HG02938 (cell line): ENCODE data around the gene MCM9.
"Not testable (repeated sequence)": the region's sequence is repeated elsewhere in the genome, so short reads cannot be mapped to it uniquely, and the experiment has no call there.

ENCODE experiments used
- ATAC-seq: cut with Tn5 transposase; IDR thresholded peaks from one replicate; pipeline ENCODE4 v1.9.1; 2021; ENCODE audit warnings: mild to moderate bottlenecking, moderate library complexity; ENCODE audit not compliant: unreplicated experiment

The MCM9 gene

GRCh38 chr6:118869350-118869749 lies 65.6 kb downstream of the MCM9 start:
- no peak for ATAC-seq

DNA sequence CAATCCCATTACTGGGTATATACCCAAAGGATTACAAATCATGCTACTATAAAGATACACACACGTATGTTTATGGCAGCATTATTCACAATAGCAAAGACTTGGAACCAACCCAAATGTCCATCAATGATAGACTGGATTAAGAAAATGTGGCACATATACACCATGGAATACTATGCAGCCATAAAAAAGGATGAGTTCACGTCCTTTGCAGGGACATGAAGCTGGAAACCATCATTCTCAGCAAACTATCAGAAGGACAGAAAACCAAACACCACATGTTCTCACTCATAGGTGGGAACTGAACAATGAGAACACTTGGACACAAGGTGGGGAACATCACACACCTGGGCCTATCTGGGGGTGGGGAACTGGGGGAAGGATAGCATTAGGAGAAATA lies 66.1 kb downstream of the MCM9 start:
- not testable (repeated sequence) for ATAC-seq

DNA sequence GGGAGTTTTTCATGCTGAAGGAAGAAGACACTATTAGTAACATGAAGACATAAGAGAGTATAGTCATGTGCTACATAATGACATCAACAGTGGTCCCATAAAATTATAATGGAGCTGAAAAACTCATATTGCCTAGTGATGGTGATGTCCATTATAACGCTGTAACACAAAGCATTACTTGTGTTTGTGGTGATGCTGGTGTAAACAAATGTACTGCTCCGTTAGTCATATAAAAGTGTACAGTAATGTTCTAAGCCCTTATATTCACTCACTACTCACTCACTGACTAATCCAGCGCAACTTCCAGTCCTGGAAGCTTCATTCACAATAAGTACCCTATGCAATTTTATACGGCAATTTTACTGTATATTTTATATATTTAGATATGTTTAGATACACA lies 67.8 kb downstream of the MCM9 start:
- ATAC-seq = no peak

GRCh38 chr6:118865100-118865391 lies 69.9 kb downstream of the MCM9 start:
- no peak for ATAC-seq

DNA sequence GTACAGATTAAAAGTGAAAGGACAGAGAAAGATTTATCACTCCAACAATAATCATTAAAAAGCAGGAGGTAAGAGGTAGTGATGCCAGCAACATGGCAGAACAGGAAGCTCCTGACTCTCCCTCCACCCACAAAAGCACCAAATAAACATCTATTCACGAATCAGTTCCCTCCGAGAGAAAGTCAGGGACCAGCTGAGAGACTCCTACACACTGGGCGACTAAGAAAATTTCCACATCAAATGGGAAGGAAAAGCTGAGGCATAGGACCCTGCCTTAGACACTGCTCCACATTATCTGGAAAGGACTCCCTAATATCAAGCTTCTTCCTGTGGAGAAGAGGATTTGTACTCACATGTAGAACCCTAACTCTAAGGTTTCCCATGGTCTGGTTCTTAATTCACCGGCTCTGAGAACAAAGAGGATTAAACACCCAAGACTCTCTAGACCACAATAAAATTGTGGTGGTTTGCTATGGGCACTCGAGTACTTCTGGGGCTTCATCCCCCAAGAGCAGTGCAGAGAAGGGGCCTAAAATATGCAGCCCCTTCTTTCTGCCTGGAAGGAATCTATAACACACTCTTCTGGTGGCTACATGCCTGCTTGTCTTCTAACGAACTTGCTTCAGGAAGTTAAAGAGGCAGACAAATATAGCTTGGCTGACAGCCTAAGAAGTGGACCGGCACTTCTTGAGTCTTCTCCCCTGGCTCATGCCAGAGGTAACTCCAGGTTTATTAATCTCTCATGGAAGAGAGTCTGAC lies 70.4 kb downstream of the MCM9 start:
- no peak for ATAC-seq

GRCh38 chr6:118862443-118862842 lies 72.5 kb downstream of the MCM9 start:
- ATAC-seq = no peak

DNA sequence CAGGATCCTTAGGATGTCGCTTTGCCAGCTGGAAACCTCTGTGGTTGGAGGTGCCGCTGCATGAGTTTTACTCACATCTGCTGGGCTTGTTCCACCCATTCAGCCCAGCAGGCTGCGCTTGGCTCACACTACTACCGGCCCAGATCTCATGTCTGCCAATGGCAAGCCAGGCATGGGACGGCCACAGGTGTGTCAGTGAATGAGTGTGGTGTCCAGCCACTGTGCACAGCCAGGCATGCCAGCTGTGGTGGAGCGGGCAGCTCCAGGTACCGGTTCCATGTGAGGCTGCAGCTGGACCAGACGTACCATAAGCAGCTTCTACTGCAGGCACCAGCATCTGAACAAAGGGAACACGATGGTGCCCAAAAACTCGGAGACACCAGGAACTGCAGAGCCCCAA lies 74.1 kb downstream of the MCM9 start:
- ATAC-seq = no peak

- no peak for ATAC-seq
Observed at GRCh38 chr6:118860363-118860762, 74.6 kb downstream of the MCM9 start.

DNA sequence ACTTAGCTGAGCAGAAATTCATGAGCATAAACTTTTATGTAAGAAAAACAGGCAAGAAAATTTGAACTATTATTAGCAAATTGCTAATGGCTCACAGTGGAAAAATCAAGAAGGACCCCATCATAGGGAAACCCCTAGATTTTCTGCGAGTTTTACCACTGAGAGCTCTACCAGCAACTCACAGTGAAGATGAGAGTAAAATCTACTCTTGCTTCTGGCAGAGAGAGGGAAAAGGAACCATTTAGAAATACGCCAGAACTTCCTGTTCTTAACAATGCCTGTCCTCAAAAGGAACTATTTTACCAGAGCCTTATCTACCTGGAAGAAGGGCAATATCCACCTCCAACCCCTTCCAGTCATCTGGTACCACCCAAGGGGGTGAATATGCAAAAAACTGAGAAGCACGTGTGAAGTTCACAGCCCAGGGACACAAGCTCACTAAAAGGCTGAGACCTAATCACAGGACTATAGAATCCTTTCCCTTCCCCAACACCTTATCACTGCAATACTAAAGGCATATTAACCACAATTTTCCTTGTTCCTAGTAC lies 75.4 kb downstream of the MCM9 start:
- ATAC-seq = peak; percentile 74

- no peak for ATAC-seq
Observed at GRCh38 chr6:118856301-118856700, 78.7 kb downstream of the MCM9 start.

DNA sequence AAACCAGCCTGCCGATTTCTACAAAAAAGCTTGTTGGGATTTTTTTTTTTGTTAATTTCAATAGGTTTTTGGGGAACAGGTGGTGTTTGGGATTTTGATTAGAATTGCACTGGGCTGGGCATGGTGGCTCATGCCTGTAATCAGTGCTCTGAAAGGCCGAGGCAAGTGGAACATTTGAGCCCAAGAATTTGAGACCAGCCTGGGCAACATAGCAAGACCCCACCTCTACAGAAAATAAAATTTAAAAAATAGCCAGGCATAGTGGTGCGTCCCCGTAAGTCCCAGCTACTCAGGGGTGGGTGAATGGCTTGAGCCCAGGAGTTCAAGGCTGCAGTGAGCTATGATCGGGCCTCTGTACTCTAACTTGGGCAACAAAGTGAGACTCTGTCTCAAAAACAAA lies 81.6 kb downstream of the MCM9 start:
- no peak for ATAC-seq

DNA sequence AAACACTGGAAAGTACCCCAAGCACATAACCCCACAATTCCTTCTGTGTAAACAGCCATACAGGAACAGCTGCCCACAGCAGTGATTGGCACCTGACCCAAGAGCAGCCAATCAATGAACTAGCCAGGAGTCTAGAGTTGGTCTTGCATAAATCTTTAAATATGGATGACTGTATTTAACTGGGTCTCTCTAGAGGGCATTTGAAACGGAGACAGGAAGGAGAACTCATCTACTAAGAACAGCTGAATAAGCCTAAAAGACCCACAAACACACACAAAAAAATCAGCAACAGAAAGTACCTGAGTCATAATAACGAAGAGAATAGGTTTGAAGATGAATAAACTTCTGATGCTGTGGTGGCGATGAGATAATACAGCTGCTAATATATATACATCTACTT lies 90.0 kb downstream of the MCM9 start:
- ATAC-seq = peak; percentile 61

DNA sequence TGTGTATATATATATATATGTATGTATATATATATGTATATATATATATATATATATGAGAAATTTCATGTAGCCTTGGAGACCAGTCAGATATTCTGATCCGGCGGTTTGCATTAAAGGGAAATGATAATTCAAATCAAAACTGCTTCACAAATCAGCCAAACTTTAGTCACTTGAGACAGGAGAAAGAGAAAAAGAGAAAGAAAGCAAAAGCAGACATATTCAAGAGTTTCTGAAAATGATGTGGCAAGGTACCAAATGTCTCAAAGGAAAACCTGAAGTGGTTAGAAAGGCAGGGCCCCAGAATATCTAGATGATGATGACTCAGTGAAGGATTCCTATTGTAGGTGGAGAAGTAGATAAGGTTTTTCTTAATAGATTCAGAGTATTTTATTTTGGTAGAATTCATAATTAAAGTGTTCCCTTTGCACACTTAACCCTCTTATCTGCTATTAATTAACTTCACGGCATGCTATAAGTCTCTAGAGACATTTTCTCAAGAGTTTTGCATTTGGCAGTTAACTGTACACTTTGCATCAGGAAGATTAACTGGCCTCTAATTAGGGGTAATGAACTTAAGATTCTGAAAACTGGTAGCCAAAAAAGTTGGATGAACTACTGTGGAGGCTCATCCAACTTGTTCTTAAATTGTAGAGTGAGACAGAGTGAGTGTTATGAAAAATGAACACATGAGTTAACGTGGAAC lies 91.1 kb downstream of the MCM9 start:
- peak; percentile 90 for ATAC-seq

- ATAC-seq = no peak
Observed at GRCh38 chr6:118830691-118831090, 104.3 kb downstream of the MCM9 start.

GRCh38 chr6:118829817-118830478 lies 105.0 kb downstream of the MCM9 start:
- ATAC-seq = no peak

- ATAC-seq = no peak
Observed at GRCh38 chr6:118826096-118826495, 108.9 kb downstream of the MCM9 start.

GRCh38 chr6:118825661-118826060 lies 109.3 kb downstream of the MCM9 start:
- ATAC-seq = no peak

- ATAC-seq = no peak
Observed at GRCh38 chr6:118815495-118815894, 119.5 kb downstream of the MCM9 start.

GRCh38 chr6:118813775-118814174 lies 121.2 kb downstream of the MCM9 start:
- no peak for ATAC-seq

DNA sequence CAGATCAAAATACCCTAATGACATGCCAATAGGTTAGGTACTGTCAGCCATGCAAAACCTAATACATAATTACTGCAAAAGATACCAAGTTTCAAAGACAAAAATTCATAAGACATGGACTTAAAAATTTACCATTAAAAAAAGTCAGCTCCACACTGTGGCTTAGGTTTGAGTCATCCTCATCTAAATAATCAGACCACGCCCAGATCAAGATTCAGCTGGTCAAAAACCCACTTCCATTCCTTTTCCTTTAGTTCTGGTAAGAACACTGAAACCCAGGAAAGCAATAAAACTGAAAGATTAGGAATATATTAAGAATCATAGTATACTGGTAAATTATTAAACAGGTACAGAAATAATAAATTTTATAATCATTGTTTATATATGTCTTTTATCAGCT lies 122.0 kb downstream of the MCM9 start:
- ATAC-seq = no peak

DNA sequence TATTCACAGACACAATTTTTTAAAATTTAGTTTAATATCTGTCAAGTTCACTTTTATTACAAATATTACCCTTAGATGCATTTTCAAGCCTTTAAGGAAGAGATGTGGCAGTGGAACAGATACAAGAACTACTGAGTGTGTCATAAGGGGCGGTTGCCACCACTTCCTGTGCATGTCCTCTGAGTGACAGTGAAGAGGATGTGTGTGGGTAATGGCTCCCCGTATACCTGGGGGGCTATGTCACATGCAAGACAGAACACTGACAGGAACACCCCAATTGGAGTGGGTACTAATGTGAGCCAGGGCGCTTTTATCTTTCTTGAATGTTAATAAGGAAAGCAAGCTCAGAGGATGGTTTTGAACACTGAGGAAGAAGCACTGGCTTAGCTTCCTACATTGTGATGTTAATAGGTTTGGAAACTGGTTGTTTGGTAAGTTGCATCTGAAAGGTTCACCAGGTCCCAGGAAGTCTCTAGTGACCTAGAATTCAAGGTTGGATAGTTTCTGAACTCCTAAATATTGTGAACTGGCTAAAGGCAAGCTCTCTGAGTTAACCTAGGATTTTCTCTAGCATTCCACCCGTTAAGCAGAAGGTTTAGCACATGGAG lies 124.4 kb downstream of the MCM9 start:
- peak; percentile 72 for ATAC-seq
